DOHH2 (cell line): ENCODE measurements around the gene ARMC9.

Source experiments
- H3F3A ChIP-seq: fragments of 200-600 bp; sonication (generic), shearing (Covaris generic); 2 replicates; pipeline ENCODE4 v1.6.0; 2016; ENCODE audit warnings: antibody characterized with exemption, mild to moderate bottlenecking; ENCODE audit not compliant: control insufficient read depth, insufficient read depth
- H3K27ac ChIP-seq: fragments of 200-600 bp; sonication (generic); 2 replicates; pipeline ENCODE4 v1.5.1; 2014; ENCODE audit warnings: low read depth, mild to moderate bottlenecking, low read length, moderate library complexity
- H3K27me3 ChIP-seq: fragments of 200-600 bp; sonication (generic); 2 replicates; pipeline ENCODE4 v1.6.1; 2014; ENCODE audit warnings: mild to moderate bottlenecking, low read length, mixed read lengths; ENCODE audit not compliant: control insufficient read depth
- H3K36me3 ChIP-seq: fragments of 200-600 bp; sonication (generic); 2 replicates; pipeline ENCODE4 v1.6.1; 2014; ENCODE audit warnings: mild to moderate bottlenecking, low read length, moderate library complexity, mixed read lengths; ENCODE audit not compliant: control insufficient read depth
- H3K4me1 ChIP-seq: fragments of 200-600 bp; sonication (generic); 2 replicates; pipeline ENCODE4 v1.6.1; 2014; ENCODE audit warnings: mild to moderate bottlenecking, low read length, mixed read lengths; ENCODE audit not compliant: control insufficient read depth
- H3K4me2 ChIP-seq: fragments of 200-600 bp; sonication (generic); 2 replicates; pipeline ENCODE4 v1.6.0; 2014; ENCODE audit warnings: mild to moderate bottlenecking, low read length, moderate library complexity
- H3K4me3 ChIP-seq: fragments of 200-600 bp; sonication (generic); 2 replicates; pipeline ENCODE4 v1.5.1; 2014; ENCODE audit warnings: mild to moderate bottlenecking, low read length, mixed read lengths
- H3K79me2 ChIP-seq: fragments of 200-600 bp; sonication (generic); 2 replicates; pipeline ENCODE4 v1.6.1; 2014; ENCODE audit warnings: mild to moderate bottlenecking, low read length, mixed read lengths; ENCODE audit not compliant: control insufficient read depth
- H3K9me2 ChIP-seq: fragments of 200-600 bp; sonication (generic); replicated peaks from 2 replicates; pipeline ENCODE4 v1.6.1; 2014; ENCODE audit warnings: mild to moderate bottlenecking, low read length, mixed read lengths; ENCODE audit not compliant: control insufficient read depth
- H3K9me3 ChIP-seq: fragments of 200-600 bp; sonication (generic); 2 replicates; pipeline ENCODE4 v1.6.1; 2014; ENCODE audit warnings: antibody characterized with exemption, low read length, mixed read lengths; ENCODE audit not compliant: control insufficient read depth, insufficient read depth
- H4K20me1 ChIP-seq: fragments of 200-600 bp; sonication (generic); 2 replicates; pipeline ENCODE4 v1.6.0; 2014; ENCODE audit warnings: low read depth, mild to moderate bottlenecking, antibody characterized with exemption, low read length, moderate library complexity; ENCODE audit not compliant: control insufficient read depth, insufficient read depth
- EZH2phosphoT487 ChIP-seq: fragments of 200-600 bp; sonication (generic); IDR thresholded peaks from 2 replicates; pipeline ENCODE4 v1.6.1; 2017; ENCODE audit warnings: borderline replicate concordance, mild to moderate bottlenecking, antibody characterized with exemption, low read length, moderate library complexity, mixed read lengths
- TF ChIP-seq, protein P1 (sequence below): fragments of 200-600 bp; sonication (generic); IDR thresholded peaks from one replicate; pipeline ENCODE4 v1.5.1; 2014; ENCODE audit warnings: antibody characterized with exemption, mild to moderate bottlenecking, low read depth, low read length; ENCODE audit not compliant: poor library complexity, severe bottlenecking

The ARMC9 gene

DNA sequence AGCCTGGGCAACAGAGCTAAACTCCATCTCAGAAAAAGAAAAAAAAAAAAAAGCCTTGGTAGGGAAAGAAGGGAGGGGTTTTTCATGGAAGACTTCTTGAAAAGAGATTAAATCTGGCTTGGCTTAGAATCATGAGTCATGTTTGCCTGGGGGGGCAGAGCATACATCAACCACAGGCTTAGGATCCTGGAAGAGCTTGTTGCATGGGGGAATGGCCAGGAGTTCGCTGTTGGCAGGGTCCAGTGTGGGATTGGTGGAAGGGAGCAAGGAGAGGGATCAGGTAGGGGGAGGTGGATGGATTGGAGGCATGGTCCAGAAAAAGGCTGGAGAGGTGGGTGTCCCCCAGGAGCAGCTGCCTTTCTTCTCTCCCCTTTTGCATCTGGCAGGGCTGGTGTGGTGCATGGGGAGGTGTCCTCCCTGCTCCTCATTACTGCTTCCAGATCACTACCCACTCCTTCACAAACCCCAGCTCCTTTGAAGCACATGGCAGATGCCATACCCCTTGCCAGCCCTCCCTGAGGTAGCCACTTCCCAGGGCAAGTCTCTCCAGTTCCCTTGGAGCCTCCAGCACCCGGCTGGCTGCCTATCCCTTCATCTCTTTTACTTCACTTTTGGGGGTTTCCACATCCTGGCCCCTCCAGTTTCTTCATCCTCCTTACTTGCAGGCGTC is 2.5 kb downstream of the ARMC9 start:
- H3K4me2 ChIP-seq: no peak overlapping the region
- no peaks in the 10 kb centered on the region for H3K36me3 ChIP-seq
- no peaks in the 10 kb centered on the region; the same call in 1 of the 2 replicates for H3K79me2 ChIP-seq
- H3K4me1 ChIP-seq: peaks cover 12% of the 10 kb centered on the region
- TF ChIP-seq, protein P1, sequence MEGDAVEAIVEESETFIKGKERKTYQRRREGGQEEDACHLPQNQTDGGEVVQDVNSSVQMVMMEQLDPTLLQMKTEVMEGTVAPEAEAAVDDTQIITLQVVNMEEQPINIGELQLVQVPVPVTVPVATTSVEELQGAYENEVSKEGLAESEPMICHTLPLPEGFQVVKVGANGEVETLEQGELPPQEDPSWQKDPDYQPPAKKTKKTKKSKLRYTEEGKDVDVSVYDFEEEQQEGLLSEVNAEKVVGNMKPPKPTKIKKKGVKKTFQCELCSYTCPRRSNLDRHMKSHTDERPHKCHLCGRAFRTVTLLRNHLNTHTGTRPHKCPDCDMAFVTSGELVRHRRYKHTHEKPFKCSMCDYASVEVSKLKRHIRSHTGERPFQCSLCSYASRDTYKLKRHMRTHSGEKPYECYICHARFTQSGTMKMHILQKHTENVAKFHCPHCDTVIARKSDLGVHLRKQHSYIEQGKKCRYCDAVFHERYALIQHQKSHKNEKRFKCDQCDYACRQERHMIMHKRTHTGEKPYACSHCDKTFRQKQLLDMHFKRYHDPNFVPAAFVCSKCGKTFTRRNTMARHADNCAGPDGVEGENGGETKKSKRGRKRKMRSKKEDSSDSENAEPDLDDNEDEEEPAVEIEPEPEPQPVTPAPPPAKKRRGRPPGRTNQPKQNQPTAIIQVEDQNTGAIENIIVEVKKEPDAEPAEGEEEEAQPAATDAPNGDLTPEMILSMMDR: no peak
- TF ChIP-seq EZH2phosphoT487: no peak
- H3K4me3 ChIP-seq: no peak overlapping the region
- H3F3A ChIP-seq: no peaks in the 10 kb centered on the region
- no peaks in the 10 kb centered on the region for H3K9me3 ChIP-seq
- no peaks in the 10 kb centered on the region for H3K27me3 ChIP-seq
- no peaks in the 10 kb centered on the region for H4K20me1 ChIP-seq
- no peaks in the 10 kb centered on the region for H3K9me2 ChIP-seq
- no peak overlapping the region for H3K27ac ChIP-seq

DNA sequence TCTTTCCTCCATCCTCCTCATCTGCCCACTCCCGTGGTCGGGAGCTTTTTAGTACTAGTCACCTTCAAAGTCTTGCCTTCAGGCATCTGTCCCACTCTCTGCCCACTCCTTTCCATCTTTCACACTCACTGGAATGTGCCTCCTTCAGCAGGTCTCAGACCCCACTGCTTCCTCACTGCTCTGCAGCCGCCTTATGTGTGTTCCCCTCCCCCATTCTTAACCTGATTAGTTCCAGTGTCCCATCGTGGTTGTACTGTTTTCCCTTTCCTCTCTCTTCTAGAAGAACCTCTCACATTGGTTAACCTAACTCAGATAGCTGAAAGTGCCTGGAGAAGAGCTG is 3.0 kb downstream of the ARMC9 start:
- H3K36me3 ChIP-seq: no peaks in the 10 kb centered on the region
- peaks cover 12% of the 10 kb centered on the region for H3K4me1 ChIP-seq
- no peaks in the 10 kb centered on the region for H3K9me3 ChIP-seq
- no peaks in the 10 kb centered on the region for H3K9me2 ChIP-seq
- no peaks in the 10 kb centered on the region for H4K20me1 ChIP-seq
- H3K27ac ChIP-seq: no peak overlapping the region
- H3F3A ChIP-seq: peaks cover 3% of the 10 kb centered on the region; the same call in 1 of the 2 replicates
- no peak for TF ChIP-seq EZH2phosphoT487
- H3K27me3 ChIP-seq: no peaks in the 10 kb centered on the region
- no peak overlapping the region for H3K4me2 ChIP-seq
- no peak overlapping the region for H3K4me3 ChIP-seq
- no peaks in the 10 kb centered on the region; the same call in 1 of the 2 replicates for H3K79me2 ChIP-seq

DNA sequence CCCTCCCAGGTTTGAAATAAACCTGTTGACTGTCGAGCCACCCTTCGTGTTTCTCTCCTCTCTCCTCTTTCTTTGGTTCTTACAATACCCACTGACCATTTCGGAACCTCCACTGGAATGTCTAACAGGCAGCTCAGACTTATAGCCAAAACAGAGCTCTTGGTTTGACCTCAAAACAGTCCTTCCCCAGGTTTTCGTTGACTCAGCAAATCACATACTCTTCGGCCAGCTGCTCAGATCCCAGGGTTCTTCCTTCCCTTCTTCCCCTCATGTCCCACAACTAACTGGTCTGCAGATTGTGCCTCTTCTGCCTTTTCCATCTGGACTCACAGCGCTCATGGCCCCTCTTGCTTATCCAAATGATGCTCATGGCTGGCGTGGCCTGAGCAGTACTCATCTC is 4.7 kb downstream of the ARMC9 start:
- Histone ChIP-seq H3K9me2 (no peaks in the 10 kb centered on the region), H3F3A (peaks cover 4% of the 10 kb centered on the region; the same call in 1 of the 2 replicates), H4K20me1 (no peaks in the 10 kb centered on the region), H3K4me2 (no peak overlapping the region), H3K27ac (no peak overlapping the region), H3K27me3 (no peaks in the 10 kb centered on the region), H3K4me3 (no peak overlapping the region), H3K79me2 (no peaks in the 10 kb centered on the region; the same call in 1 of the 2 replicates), H3K36me3 (no peaks in the 10 kb centered on the region), H3K4me1 (peaks cover 13% of the 10 kb centered on the region), H3K9me3 (no peaks in the 10 kb centered on the region)
- TF ChIP-seq, protein P1: no peak
- no peak for TF ChIP-seq EZH2phosphoT487

DNA sequence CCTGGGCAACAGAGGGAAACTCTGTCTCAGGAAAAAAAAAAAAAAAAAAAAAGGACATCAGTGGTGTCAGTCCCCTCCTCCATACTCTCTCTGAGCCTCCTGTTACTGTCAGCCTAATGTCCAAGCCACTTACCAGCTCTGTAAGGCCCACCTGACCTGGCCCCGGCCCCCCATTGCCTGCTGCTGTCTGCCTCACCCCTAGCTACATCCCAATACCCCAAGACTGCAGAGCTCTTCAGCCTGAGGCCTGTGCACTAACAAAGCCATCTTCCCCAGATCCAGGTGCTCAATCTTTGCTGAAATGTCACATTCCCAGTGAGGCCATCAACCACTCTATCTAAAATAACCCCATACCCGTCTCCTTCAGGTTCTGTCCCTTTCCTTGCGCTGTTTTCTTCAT is 5.7 kb downstream of the ARMC9 start:
- no peaks in the 10 kb centered on the region for H3K36me3 ChIP-seq
- no peak overlapping the region for H3K4me2 ChIP-seq
- H3K79me2 ChIP-seq: no peaks in the 10 kb centered on the region; the same call in 1 of the 2 replicates
- no peaks in the 10 kb centered on the region for H4K20me1 ChIP-seq
- H3K9me3 ChIP-seq: no peaks in the 10 kb centered on the region
- peaks cover 4% of the 10 kb centered on the region; the same call in 1 of the 2 replicates for H3F3A ChIP-seq
- H3K4me1 ChIP-seq: peaks cover 16% of the 10 kb centered on the region
- TF ChIP-seq, protein P1: no peak
- TF ChIP-seq EZH2phosphoT487: no peak
- no peak overlapping the region for H3K4me3 ChIP-seq
- H3K27me3 ChIP-seq: no peaks in the 10 kb centered on the region
- no peaks in the 10 kb centered on the region for H3K9me2 ChIP-seq
- H3K27ac ChIP-seq: no peak overlapping the region
